Measurements from ENCODE around the gene CAMK1D. TPM values are rescaled to one million over a fixed set of nuclear protein-coding genes. Genes with fewer than 3 reads are reported as not detected.

Gene CAMK1D
- total RNA-seq, 3 donors from 2014 or later (not counting 1 experiment from before 2014, with no cell fraction given) = 44.2 to 56.4 (median 49.7) TPM

- no peak overlapping the region for H3K4me3 Mint-ChIP-seq
Observed at GRCh38 chr10:12512332-12513002, 163.1 kb downstream of the CAMK1D start.

GRCh38 chr10:12513003-12513365, 163.6 kb downstream of the CAMK1D start:
- WGBS (ENCODE audit: insufficient coverage) = 96% methylated on average over 5 of the region's 5 CpGs
- H3K4me1 Mint-ChIP-seq = peaks cover 70 to 74% of the 10 kb centered on the region in 2 donors
- no peaks in the 10 kb centered on the region for H3K36me3 Mint-ChIP-seq
- H3K27me3 Mint-ChIP-seq (ENCODE audit: low read depth in 2 of 2) = no peaks in the 10 kb centered on the region
- Histone ChIP-seq H3K4me3 (ENCODE audit: low read length) (no peak overlapping the region), H3K9me3 (ENCODE audit: control insufficient read depth, insufficient read depth, low read length) (no peaks in the 10 kb centered on the region), H3K36me3 (ENCODE audit: control insufficient read depth, insufficient read depth, low read length) (no peaks in the 10 kb centered on the region), H3K27ac (ENCODE audit: low read length) (no peak overlapping the region), H3K27me3 (ENCODE audit: control insufficient read depth, insufficient read depth, low read length) (no peaks in the 10 kb centered on the region), H3K4me1 (ENCODE audit: control insufficient read depth, insufficient read depth, low read length) (peaks cover 62% of the 10 kb centered on the region)
- ATAC-seq = no peak
- DNase-seq = no peak
- TF ChIP-seq CTCF (IDR thresholded peaks at IDR 0.05) = no peak
- intact Hi-C loops (cut with micrococcal nuclease) = loop anchor here (10.0 kb wide), 1 partner anchor 158 kb away; no protein-coding TSS in a partner anchor
- H3K4me3 Mint-ChIP-seq = peak overlapping the region; percentile 81
- H3K9me3 Mint-ChIP-seq = no peaks in the 10 kb centered on the region
- H3K27ac Mint-ChIP-seq = peak overlapping the region; percentile 83 to 87

More at GRCh38 chr10:12512332-12513002, 163.1 kb downstream of the CAMK1D start:
- no peaks in the 10 kb centered on the region for H3K27me3 ChIP-seq (ENCODE audit: control insufficient read depth, insufficient read depth, low read length)
- H3K4me1 ChIP-seq (ENCODE audit: control insufficient read depth, insufficient read depth, low read length) = peaks cover 67% of the 10 kb centered on the region
- Mint-ChIP-seq H3K4me1 (peaks cover 75 to 76% of the 10 kb centered on the region in 2 donors), H3K36me3 (no peaks in the 10 kb centered on the region), H3K27ac (peak overlapping the region; percentile 83 to 87), H3K9me3 (no peaks in the 10 kb centered on the region), H3K27me3 (ENCODE audit: low read depth in 2 of 2) (no peaks in the 10 kb centered on the region)
- H3K9me3 ChIP-seq (ENCODE audit: control insufficient read depth, insufficient read depth, low read length) = no peaks in the 10 kb centered on the region
- no peak overlapping the region for H3K27ac ChIP-seq (ENCODE audit: low read length)
- H3K4me3 ChIP-seq (ENCODE audit: low read length) = no peak overlapping the region
- DNase-seq (no peak), ATAC-seq (no peak)
- intact Hi-C loops (cut with micrococcal nuclease) = loop anchor here (10.0 kb wide), 1 partner anchor 158 kb away; no protein-coding TSS in a partner anchor
- 98% methylated on average over 18 of the region's 18 CpGs for WGBS (ENCODE audit: insufficient coverage)
- H3K36me3 ChIP-seq (ENCODE audit: control insufficient read depth, insufficient read depth, low read length) = no peaks in the 10 kb centered on the region
- no peak for TF ChIP-seq CTCF (IDR thresholded peaks at IDR 0.05)

GRCh38 chr10:12513775-12514673, 164.7 kb downstream of the CAMK1D start:
- H3K4me1 Mint-ChIP-seq = peaks cover 59 to 63% of the 10 kb centered on the region in 2 donors
- Histone ChIP-seq H3K4me3 (ENCODE audit: low read length) (no peak overlapping the region), H3K9me3 (ENCODE audit: control insufficient read depth, insufficient read depth, low read length) (no peaks in the 10 kb centered on the region), H3K36me3 (ENCODE audit: control insufficient read depth, insufficient read depth, low read length) (no peaks in the 10 kb centered on the region), H3K4me1 (ENCODE audit: control insufficient read depth, insufficient read depth, low read length) (peaks cover 53% of the 10 kb centered on the region), H3K27me3 (ENCODE audit: control insufficient read depth, insufficient read depth, low read length) (no peaks in the 10 kb centered on the region), H3K27ac (ENCODE audit: low read length) (peak overlapping the region; percentile 51)
- 63% methylated on average over 8 of the region's 10 CpGs for WGBS (ENCODE audit: insufficient coverage)
- ATAC-seq (peak; percentile 80 to 90 (median 89)), DNase-seq (peak in 1 of 2 donors; percentile 24)
- H3K36me3 Mint-ChIP-seq = no peaks in the 10 kb centered on the region
- H3K27me3 Mint-ChIP-seq (ENCODE audit: low read depth in 2 of 2) = no peaks in the 10 kb centered on the region
- peak overlapping the region; percentile 83 to 87 for H3K27ac Mint-ChIP-seq
- H3K4me3 Mint-ChIP-seq = peak overlapping the region; percentile 81
- no peak for TF ChIP-seq CTCF (IDR thresholded peaks at IDR 0.05)
- intact Hi-C loops (cut with micrococcal nuclease) = loop anchor here (1.0 to 10.0 kb wide), 2 partner anchors 66 to 159 kb away; no protein-coding TSS in a partner anchor
- H3K9me3 Mint-ChIP-seq = no peaks in the 10 kb centered on the region
